HG03045 (cell line): ENCODE results near the gene PPP2R3B.

Source experiments
- ATAC-seq: cut with Tn5 transposase; IDR thresholded peaks from one replicate; pipeline ENCODE4 v1.9.1; 2021; ENCODE audit warnings: mild to moderate bottlenecking, moderate library complexity; ENCODE audit not compliant: unreplicated experiment

Gene PPP2R3B

GRCh38 chrX:370963-371745 is 15.6 kb downstream of the PPP2R3B start:
- ATAC-seq = no peak

GRCh38 chrX:370244-370962 is 16.3 kb downstream of the PPP2R3B start:
- ATAC-seq = no peak

GRCh38 chrX:369563-370101 is 17.1 kb downstream of the PPP2R3B start:
- ATAC-seq = no peak

GRCh38 chrX:368811-369562 is 17.7 kb downstream of the PPP2R3B start:
- ATAC-seq = no peak

- ATAC-seq = no peak
Observed at GRCh38 chrX:367866-368265, 18.8 kb downstream of the PPP2R3B start.

GRCh38 chrX:367349-367748 is 19.4 kb downstream of the PPP2R3B start:
- no peak for ATAC-seq

- no peak for ATAC-seq
Observed at GRCh38 chrX:363621-364375, 22.9 kb downstream of the PPP2R3B start.

GRCh38 chrX:362937-363620 is 23.6 kb downstream of the PPP2R3B start:
- no peak for ATAC-seq

- no peak for ATAC-seq
Observed at GRCh38 chrX:362351-362750, 24.4 kb downstream of the PPP2R3B start.

GRCh38 chrX:361231-362145 is 25.2 kb downstream of the PPP2R3B start:
- ATAC-seq = no peak

GRCh38 chrX:360496-361150 is 26.1 kb downstream of the PPP2R3B start:
- ATAC-seq = no peak

- ATAC-seq = no peak
Observed at GRCh38 chrX:358651-359143, 28.0 kb downstream of the PPP2R3B start.

- no peak for ATAC-seq
Observed at GRCh38 chrX:357693-358471, 28.8 kb downstream of the PPP2R3B start.

GRCh38 chrX:357035-357692 is 29.5 kb downstream of the PPP2R3B start:
- no peak for ATAC-seq

- no peak for ATAC-seq
Observed at GRCh38 chrX:356385-357034, 30.2 kb downstream of the PPP2R3B start.

- ATAC-seq = no peak
Observed at GRCh38 chrX:355329-356050, 31.2 kb downstream of the PPP2R3B start.
